Ascending aorta (tissue), 2 donors: ENCODE measurements around the gene HOXD3. TPM values are rescaled to one million over a fixed set of nuclear protein-coding genes. Genes with fewer than 3 reads are reported as not detected.
A peak's percentile ranks its signal among the peaks of the same experiment; 100 is the strongest.

Experiments used
- DNase-seq, 2 donors: peaks; one replicate each; pipeline ENCODE4 v3.0.0-alpha.2; 2019; ENCODE audit warnings: low spot score in 2 of 2
- H3K27ac ChIP-seq, 2 donors: fragments of 200-600 bp; sonication (generic); one replicate each; pipeline ENCODE4 v1.5.1; 2016 to 2017; ENCODE audit warnings: mild to moderate bottlenecking in 1 of 2
- H3K27me3 ChIP-seq: fragments of 200-600 bp; sonication (generic); one replicate; pipeline ENCODE4 v1.5.1; 2017
- H3K36me3 ChIP-seq, 2 donors: fragments of 200-600 bp; sonication (generic); one replicate each; pipeline ENCODE4 v1.5.1; 2016
- H3K4me1 ChIP-seq, 2 donors: fragments of 200-600 bp; sonication (generic); one replicate each; pipeline ENCODE4 v1.5.1; 2016 to 2017; ENCODE audit warnings: mild to moderate bottlenecking in 1 of 2
- H3K4me3 ChIP-seq, 2 donors: fragments of 200-600 bp; sonication (generic); one replicate each; pipeline ENCODE4 v1.5.1; 2016 to 2017; ENCODE audit warnings: mild to moderate bottlenecking in 1 of 2
- H3K9me3 ChIP-seq, 2 donors: fragments of 200-600 bp; sonication (generic); one replicate each; pipeline ENCODE4 v1.5.1; 2016
- intact Hi-C: fragments of 100-400 bp; cut with DNase I; formaldehyde crosslinking; loops from one replicate; pipeline ENCODE4 v1.15.1; 2023
- total RNA-seq: library from RNA; depleted of rRNA; stranded (reverse); fragments of >200 nt; gene quantifications from one replicate; pipeline ENCODE4 v1.1.0, GENCODE V29; 2016
- TF ChIP-seq, protein P1 (sequence below), 3 experiments: fragments of 200-600 bp in 2 of 3; fragments of 450-650 bp in 1 of 3; sonication (generic) in 2 of 3; IDR thresholded peaks; one replicate each; pipeline ENCODE4 v1.5.1; 2016 to 2019; ENCODE audit warnings: antibody characterized with exemption in 3 of 3, mild to moderate bottlenecking in 1 of 3, moderate library complexity in 1 of 3

HOXD3 gene
- total RNA-seq, 1 donor from 2014 or later, result 8.6 TPM

DNA sequence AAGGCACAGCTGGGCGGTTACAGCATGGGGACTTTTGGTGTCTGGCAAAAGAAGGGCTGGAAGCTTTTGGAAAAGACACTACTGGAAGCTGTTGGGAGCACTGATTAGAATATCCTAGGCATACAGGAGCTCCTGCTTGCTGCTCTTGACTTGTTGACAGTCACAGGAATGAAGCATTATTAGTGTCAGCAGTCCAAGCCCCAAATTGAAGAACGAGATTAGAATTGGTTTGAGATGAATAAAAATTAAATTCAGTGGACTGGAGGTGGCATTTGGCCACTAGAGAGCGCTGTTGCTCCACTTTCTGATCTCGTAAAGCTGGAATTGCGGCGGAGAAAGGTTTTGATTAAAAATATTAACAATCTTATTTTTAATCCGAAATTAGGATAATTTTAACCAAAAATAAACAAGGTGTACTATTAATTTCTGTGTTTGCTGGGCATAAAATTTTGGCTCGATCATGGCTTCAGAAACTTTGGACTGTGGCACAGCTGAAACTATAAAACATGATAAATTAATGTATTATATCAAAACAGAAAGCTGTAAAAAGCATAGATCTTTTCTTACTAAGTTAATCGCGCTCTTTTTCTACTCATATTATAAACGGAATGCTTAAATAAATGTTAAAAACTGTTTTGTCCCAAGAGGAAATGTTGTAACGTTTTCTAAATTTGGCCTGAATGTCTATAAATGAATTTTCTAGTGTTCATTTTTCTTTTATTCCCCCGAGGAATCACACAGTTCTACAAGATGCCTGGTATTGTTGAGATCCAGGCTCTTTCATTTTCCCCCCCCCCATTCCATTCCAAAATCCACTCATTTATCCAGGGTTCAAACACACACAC is 30.0 kb upstream of the HOXD3 start:
- Histone ChIP-seq H3K27me3 (no peaks in the 10 kb centered on the region), H3K27ac (no peak overlapping the region), H3K4me1 (peaks cover 10 to 17% of the 10 kb centered on the region in 2 donors), H3K4me3 (no peak overlapping the region), H3K36me3 (no peaks in the 10 kb centered on the region), H3K9me3 (no peaks in the 10 kb centered on the region)
- TF ChIP-seq, protein P1, sequence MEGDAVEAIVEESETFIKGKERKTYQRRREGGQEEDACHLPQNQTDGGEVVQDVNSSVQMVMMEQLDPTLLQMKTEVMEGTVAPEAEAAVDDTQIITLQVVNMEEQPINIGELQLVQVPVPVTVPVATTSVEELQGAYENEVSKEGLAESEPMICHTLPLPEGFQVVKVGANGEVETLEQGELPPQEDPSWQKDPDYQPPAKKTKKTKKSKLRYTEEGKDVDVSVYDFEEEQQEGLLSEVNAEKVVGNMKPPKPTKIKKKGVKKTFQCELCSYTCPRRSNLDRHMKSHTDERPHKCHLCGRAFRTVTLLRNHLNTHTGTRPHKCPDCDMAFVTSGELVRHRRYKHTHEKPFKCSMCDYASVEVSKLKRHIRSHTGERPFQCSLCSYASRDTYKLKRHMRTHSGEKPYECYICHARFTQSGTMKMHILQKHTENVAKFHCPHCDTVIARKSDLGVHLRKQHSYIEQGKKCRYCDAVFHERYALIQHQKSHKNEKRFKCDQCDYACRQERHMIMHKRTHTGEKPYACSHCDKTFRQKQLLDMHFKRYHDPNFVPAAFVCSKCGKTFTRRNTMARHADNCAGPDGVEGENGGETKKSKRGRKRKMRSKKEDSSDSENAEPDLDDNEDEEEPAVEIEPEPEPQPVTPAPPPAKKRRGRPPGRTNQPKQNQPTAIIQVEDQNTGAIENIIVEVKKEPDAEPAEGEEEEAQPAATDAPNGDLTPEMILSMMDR (IDR thresholded peaks at IDR 0.05), result peak; percentile 78 to 89 (median 86)
- DNase-seq, result peak in 1 of 2 donors; percentile 81
- intact Hi-C loops, result loop anchor here (1.0 to 10.0 kb wide), 6 partner anchors 511 to 1208 kb away; no protein-coding TSS in a partner anchor

GRCh38 chr2:176127774-176128072 is 29.4 kb upstream of the HOXD3 start:
- DNase-seq, result no peak
- H3K27me3 ChIP-seq, result no peaks in the 10 kb centered on the region
- TF ChIP-seq, protein P1 (IDR thresholded peaks at IDR 0.05), result no peak
- H3K4me3 ChIP-seq, result no peak overlapping the region
- no peak overlapping the region for H3K27ac ChIP-seq
- peaks cover 5 to 12% of the 10 kb centered on the region in 2 donors for H3K4me1 ChIP-seq
- no peaks in the 10 kb centered on the region for H3K9me3 ChIP-seq
- no peaks in the 10 kb centered on the region for H3K36me3 ChIP-seq
- intact Hi-C loops, result loop anchor here (1.0 to 10.0 kb wide), 6 partner anchors 511 to 1207 kb away; no protein-coding TSS in a partner anchor

- H3K36me3 ChIP-seq, result no peaks in the 10 kb centered on the region
- no peaks in the 10 kb centered on the region for H3K27me3 ChIP-seq
- TF ChIP-seq, protein P1 (IDR thresholded peaks at IDR 0.05), result no peak
- intact Hi-C loops, result loop anchor here (5.0 to 10.0 kb wide), 4 partner anchors 684 to 1206 kb away; no protein-coding TSS in a partner anchor
- DNase-seq, result peak in 1 of 2 donors; percentile 63
- H3K27ac ChIP-seq, result peak overlapping the region; percentile 89 to 96
- H3K4me3 ChIP-seq, result peak overlapping the region; percentile 61 to 88
- H3K4me1 ChIP-seq, result peaks cover 0 to 6% of the 10 kb centered on the region in 2 donors
- no peaks in the 10 kb centered on the region for H3K9me3 ChIP-seq
These were observed 28.7 kb upstream of the HOXD3 start for GRCh38 chr2:176128172-176128981.

DNA sequence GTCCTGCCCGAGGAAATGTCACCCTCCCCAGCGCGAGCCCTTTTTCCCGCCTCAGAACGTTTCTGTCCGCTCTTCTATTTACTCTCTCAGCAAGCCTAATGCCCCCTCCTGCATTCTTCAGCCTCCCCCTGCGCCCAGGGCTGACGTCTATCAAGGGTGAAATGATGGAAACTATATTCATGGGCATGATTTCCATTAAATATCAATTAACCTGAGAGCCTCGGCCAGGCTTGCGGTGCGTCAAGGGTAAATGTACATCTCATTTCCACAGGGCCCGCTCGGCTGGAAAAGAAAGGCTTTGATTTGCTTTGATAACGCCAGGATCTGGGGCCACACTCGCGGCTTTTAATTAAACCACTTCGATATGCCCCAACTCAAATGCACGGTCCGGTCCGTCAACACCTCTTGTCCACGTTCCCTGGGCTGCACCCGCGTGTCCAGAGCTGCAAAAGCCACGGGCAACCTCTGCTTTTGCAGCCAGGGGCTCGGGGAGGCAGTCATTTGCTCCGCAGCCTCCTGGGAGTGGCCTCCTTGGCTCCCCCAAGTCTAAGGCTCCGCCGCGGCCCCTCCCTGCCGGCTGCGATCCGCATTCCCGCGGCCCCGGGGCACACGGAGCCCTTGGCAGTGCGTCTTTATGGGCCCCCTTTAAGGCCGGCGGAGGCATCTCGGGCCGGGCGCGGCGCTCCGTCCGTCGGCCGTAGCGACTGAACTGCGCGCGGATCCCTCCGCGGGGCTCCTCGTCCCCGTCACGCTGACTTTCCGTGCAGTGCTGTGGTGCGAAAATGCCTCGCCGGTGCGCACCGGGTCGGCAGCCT is 27.9 kb upstream of the HOXD3 start, which contains the start of gene HOXD8:
HOXD8 (plus strand) TSS at position 724 of the 815 bp plus-strand sequence. CDS start 662 bp downstream, outside the sequence.
- intact Hi-C loops, result loop anchor here (5.0 to 10.0 kb wide), 4 partner anchors 683 to 1206 kb away; no protein-coding TSS in a partner anchor
- Histone ChIP-seq H3K27me3 (no peaks in the 10 kb centered on the region), H3K4me3 (peak within 1 kb of the TSS; percentile 61 to 88), H3K36me3 (no peaks in the 10 kb centered on the region), H3K27ac (peak within 1 kb of the TSS; percentile 89 to 96), H3K4me1 (peaks cover 0 to 5% of the 10 kb centered on the region in 2 donors), H3K9me3 (no peaks in the 10 kb centered on the region)
- peak in 1 of 2 donors; percentile 81 for DNase-seq
- TF ChIP-seq, protein P1 (IDR thresholded peaks at IDR 0.05), result no peak

DNA sequence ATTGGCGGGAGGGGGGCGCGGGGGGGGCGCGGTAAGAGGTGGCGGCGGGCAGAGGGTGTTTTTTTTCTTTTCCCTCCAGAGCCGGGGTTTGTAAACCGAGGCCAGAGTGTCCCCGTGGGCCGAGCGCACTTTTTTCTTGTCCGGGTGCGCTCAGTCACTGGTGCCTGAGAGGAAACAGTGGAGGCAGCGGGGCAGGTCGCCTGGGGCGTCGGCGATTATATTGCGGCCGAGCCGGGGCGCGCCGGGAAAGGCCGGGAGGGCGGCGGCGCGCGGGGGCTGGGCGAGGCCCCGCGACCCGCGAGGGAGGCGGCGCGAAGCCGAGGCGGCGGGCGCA is 27.3 kb upstream of the HOXD3 start:
- Histone ChIP-seq H3K4me1 (peaks cover 0 to 5% of the 10 kb centered on the region in 2 donors), H3K9me3 (no peaks in the 10 kb centered on the region), H3K4me3 (peak overlapping the region; percentile 61 to 88), H3K27ac (peak overlapping the region; percentile 89 to 96), H3K27me3 (no peaks in the 10 kb centered on the region), H3K36me3 (no peaks in the 10 kb centered on the region)
- no peak for DNase-seq
- TF ChIP-seq, protein P1 (IDR thresholded peaks at IDR 0.05), result no peak
- intact Hi-C loops, result loop anchor here (5.0 to 10.0 kb wide), 4 partner anchors 683 to 1205 kb away; no protein-coding TSS in a partner anchor
